OCI-LY3 (cell line): ENCODE data around the gene RRP1B.

Experiments used
- CTCF ChIP-seq: fragments of 200-600, 300-600 bp; sonication (generic); IDR thresholded peaks from 2 replicates; pipeline ENCODE4 v1.5.1; 2014; ENCODE audit warnings: antibody characterized with exemption, low read length, low read depth
- EZH2phosphoT487 ChIP-seq: fragments of 200-600 bp; shearing (Covaris generic); IDR thresholded peaks from 2 replicates; pipeline ENCODE4 v1.6.1; 2018; ENCODE audit warnings: antibody characterized with exemption, mixed run types, low read depth

GRCh38 chr21:43739621-43740435 is 80.5 kb downstream of the RRP1B start:
- TF ChIP-seq CTCF (no peak), EZH2phosphoT487 (no peak)
